Common myeloid progenitor, CD34-positive (primary cell): ENCODE results near the gene CABP1.
"Not testable (repeated sequence)": the region's sequence is repeated elsewhere in the genome, so short reads cannot be mapped to it uniquely, and the experiment has no call there.

Experiments
- CTCF ChIA-PET: fragments of 350-600 bp; sonication (Branson Sonifier 250); formaldehyde crosslinking; loops from one replicate; lab custom pipeline; 2021; ENCODE audit warnings: antibody characterized with exemption; lab: Charles Lee
- POLR2A ChIA-PET: fragments of 350-600 bp; sonication (Branson Sonifier 250); formaldehyde crosslinking; loops from one replicate; lab custom pipeline; 2021; ENCODE audit warnings: antibody characterized with exemption; lab: Charles Lee
- DNase-seq, 3 donors: peaks; one replicate each; pipeline versions ENCODE4 v3.0.0 to v3.0.0-alpha.2; 2013
- H3K27ac ChIP-seq, 2 experiments: 1 replicate in 1 of 2; 2 replicates in 1 of 2; pipeline ENCODE4 v1.7.0; 2013; ENCODE audit warnings: inconsistent platforms in 2 of 2, low read length in 2 of 2, mild to moderate bottlenecking in 2 of 2, low read depth in 1 of 2, moderate library complexity in 1 of 2; ENCODE audit not compliant: severe bottlenecking in 2 of 2, insufficient read depth in 1 of 2, poor library complexity in 1 of 2
- H3K27me3 ChIP-seq, 5 experiments: replicated peaks in 2 of 5; 1 replicate in 3 of 5; 2 replicates in 2 of 5; pipeline versions ENCODE4 v1.6.1 to v1.7.0; 2013; ENCODE audit warnings: low read length in 4 of 5, mild to moderate bottlenecking in 2 of 5, moderate library complexity in 2 of 5, inconsistent platforms in 1 of 5; ENCODE audit not compliant: insufficient read depth in 5 of 5, control insufficient read depth in 4 of 5
- H3K36me3 ChIP-seq, 4 experiments: 1 replicate in 2 of 4; 2 replicates in 2 of 4; pipeline versions ENCODE4 v1.6.1 to v1.7.0; 2013; ENCODE audit warnings: low read length in 3 of 4, control low read depth in 1 of 4, mild to moderate bottlenecking in 1 of 4; ENCODE audit not compliant: control insufficient read depth in 4 of 4, insufficient read depth in 4 of 4
- H3K4me1 ChIP-seq, 4 experiments: 1 replicate in 3 of 4; 2 replicates in 1 of 4; pipeline versions ENCODE4 v1.6.1 to v1.7.1; 2013; ENCODE audit warnings: low read length in 3 of 4, mild to moderate bottlenecking in 3 of 4, control low read depth in 1 of 4, inconsistent platforms in 1 of 4, moderate library complexity in 1 of 4; ENCODE audit not compliant: control insufficient read depth in 4 of 4, insufficient read depth in 4 of 4; ENCODE audit errors: control extremely low read depth in 1 of 4
- H3K4me3 ChIP-seq, 7 experiments: 1 replicate in 4 of 7; 2 replicates in 3 of 7; pipeline versions ENCODE4 v1.5.1 to v1.7.0; 2013; ENCODE audit warnings: mild to moderate bottlenecking in 7 of 7, low read length in 6 of 7, moderate library complexity in 6 of 7, inconsistent platforms in 2 of 7, low read depth in 2 of 7, control low read depth in 1 of 7; ENCODE audit not compliant: insufficient read depth in 4 of 7, control insufficient read depth in 1 of 7; ENCODE audit errors: extremely low read depth in 1 of 7
- H3K9me3 ChIP-seq, 5 experiments: 1 replicate in 4 of 5; 2 replicates in 1 of 5; pipeline versions ENCODE4 v1.6.1 to v1.7.1; 2013; ENCODE audit warnings: low read length in 4 of 5, mild to moderate bottlenecking in 2 of 5, inconsistent platforms in 1 of 5, low read depth in 1 of 5, moderate library complexity in 1 of 5; ENCODE audit not compliant: control insufficient read depth in 4 of 5, insufficient read depth in 2 of 5; ENCODE audit errors: control extremely low read depth in 1 of 5
- WGBS: methylation state at CpG from one replicate; pipeline ENCODE4 v1.1.5; 2013; ENCODE audit not compliant: insufficient coverage; 5-methylcytosine and 5-hydroxymethylcytosine counted together

Gene CABP1

DNA sequence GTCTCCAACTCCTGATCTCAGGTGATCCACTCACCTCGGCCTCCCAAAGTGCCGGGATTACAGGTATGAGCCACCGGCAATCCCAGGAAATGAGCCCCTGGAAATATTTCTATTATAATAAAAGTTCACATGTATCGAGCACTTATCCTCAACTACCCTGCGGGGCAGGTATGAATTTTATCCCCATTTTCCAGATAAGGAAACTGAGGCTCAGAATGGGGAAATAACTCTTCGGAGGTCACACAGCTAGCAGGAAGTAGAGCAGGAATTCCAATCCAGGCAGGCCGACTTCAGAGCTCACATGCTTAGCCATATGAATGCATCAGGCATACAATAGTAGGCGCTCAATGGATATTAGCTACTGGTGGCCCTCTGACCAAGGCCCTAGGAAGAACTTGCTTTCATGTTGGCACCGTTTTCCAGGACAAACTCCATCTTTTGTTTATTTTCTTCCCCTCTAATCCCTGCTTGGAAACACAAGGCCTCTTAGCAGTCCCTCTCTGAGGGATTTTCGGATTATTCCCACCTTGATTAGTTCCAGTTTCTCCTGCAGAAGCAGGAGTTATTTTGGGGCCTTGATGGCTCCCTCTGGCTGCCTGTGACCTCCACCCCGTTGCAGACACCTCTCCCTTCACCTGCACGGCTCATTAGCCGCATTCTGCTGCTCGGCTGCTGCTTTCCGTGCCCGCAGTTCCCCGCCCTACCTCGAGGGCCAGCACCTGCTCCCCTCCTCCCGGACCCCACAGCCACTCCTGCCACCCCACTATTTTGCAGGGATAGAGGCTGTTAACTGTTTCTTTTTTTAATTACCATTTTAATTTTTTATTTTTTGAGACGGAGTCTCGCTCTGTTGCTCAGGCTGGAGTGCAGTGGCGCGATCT lies 40.5 kb upstream of the CABP1 start:
- no peak overlapping the region for H3K4me3 ChIP-seq
- CTCF ChIA-PET: interaction anchor here (1.2 to 3.5 kb wide), 4 partner anchors 8 to 49 kb away, joined by 3 to 15 read pairs (median 4); no protein-coding TSS in a partner anchor
- H3K27ac ChIP-seq: no peak overlapping the region
- no peaks in the 10 kb centered on the region for H3K36me3 ChIP-seq
- POLR2A ChIA-PET: no interaction called here
- 97% methylated on average over 17 of the region's 23 CpGs for WGBS
- no peaks in the 10 kb centered on the region for H3K27me3 ChIP-seq
- peaks cover 2 to 28% (median 9%) of the 10 kb centered on the region in 4 experiments for H3K4me1 ChIP-seq
- no peak for DNase-seq
- no peaks in the 10 kb centered on the region for H3K9me3 ChIP-seq

DNA sequence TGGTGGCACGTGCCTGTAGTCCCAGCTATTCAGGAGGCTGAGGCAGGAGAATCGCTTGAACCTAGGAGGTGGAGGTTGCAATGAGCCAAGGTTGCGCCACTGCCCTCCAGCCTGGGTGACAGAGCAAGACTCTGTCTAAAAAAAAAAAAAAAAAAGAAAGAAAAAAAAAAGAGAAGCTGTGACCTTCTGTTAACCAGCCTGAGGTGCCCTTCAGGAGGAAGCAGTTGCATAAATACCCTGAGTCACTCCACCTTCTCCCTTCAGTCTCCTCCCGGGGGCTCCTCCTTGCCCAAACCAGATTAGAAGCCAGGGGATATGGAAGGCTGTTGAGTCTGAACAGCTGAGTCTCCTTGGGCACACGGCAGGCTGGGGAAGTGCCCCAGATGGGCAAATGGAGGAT lies 38.0 kb upstream of the CABP1 start:
- H3K9me3 ChIP-seq, H3K27ac ChIP-seq, H3K27me3 ChIP-seq, H3K36me3 ChIP-seq: not testable (repeated sequence)
- Histone ChIP-seq H3K4me1 (peaks cover 2 to 28% (median 9%) of the 10 kb centered on the region in 4 experiments), H3K4me3 (peak overlapping the region in 3 of 7 experiments; percentile 4 to 63 (median 53))
- ChIA-PET CTCF (interaction anchor here (0.6 to 3.5 kb wide), 7 partner anchors 14 to 118 kb away, joined by 3 to 15 read pairs (median 3); partner anchors contain the start of gene POP5), POLR2A (interaction anchor here (0.6 to 1.1 kb wide), 3 partner anchors 20 to 809 kb away, joined by 3 to 10 read pairs (median 3); no protein-coding TSS in a partner anchor)
- DNase-seq: peak; percentile 86 to 94 (median 93)
- 38% methylated on average over 3 of the region's 5 CpGs for whole genome bisulfite sequencing

DNA sequence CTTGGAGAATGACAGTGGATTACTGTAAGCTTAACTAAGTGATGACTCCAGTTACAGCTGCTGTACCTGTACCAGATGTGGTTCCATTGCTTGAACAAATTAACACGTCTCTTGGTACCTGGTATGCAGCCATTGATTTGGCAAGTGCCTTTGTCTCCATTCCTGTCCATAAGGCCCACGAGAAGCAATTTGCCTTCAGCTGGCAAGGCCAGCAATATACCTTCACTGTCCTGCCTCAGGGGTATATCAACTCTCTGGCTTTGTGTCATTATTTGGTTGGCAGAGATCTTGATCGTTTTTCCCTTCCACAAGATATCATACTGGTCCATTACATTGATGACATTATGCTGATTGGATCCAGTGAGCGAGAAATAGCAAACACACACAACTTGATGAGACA lies 29.9 kb upstream of the CABP1 start:
- DNase-seq: no peak
- POLR2A ChIA-PET: no interaction called here
- CTCF ChIA-PET: interaction anchor here (1.1 kb wide), 1 partner anchor 82 kb away, joined by 3 read pairs; no protein-coding TSS in a partner anchor
- 98% methylated on average over 4 of the region's 4 CpGs for WGBS
- no peaks in the 10 kb centered on the region for H3K4me1 ChIP-seq
- H3K27ac ChIP-seq: no peak overlapping the region
- no peaks in the 10 kb centered on the region for H3K36me3 ChIP-seq
- H3K4me3 ChIP-seq: no peak overlapping the region
- H3K27me3 ChIP-seq: peaks cover 0 to 2% (median 0%) of the 10 kb centered on the region in 5 experiments
- H3K9me3 ChIP-seq: no peaks in the 10 kb centered on the region

DNA sequence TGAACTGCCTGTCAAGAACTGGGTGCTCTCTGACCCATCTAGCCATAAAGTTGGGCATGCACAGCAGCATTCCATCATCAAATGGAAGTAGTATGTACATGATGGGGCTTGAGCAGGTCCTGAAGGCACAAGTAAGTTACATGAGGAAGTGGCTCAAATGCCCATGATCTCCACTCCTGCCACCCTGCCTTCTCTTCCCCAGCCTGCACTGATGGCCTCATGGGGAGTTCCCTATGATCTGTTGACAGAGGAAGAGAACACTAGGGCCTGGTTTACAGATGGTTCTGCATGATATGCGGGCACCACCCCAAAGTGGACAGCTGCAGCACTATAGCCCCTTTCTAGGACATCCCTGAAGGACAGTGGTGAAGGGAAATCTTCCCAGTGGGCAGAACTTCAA lies 28.9 kb upstream of the CABP1 start:
- CTCF ChIA-PET, H3K27me3 ChIP-seq, H3K9me3 ChIP-seq, DNase-seq, POLR2A ChIA-PET, H3K4me3 ChIP-seq, H3K4me1 ChIP-seq, H3K36me3 ChIP-seq, H3K27ac ChIP-seq: not testable (repeated sequence)
- 86% methylated on average over 1 of the region's 1 CpG for WGBS

DNA sequence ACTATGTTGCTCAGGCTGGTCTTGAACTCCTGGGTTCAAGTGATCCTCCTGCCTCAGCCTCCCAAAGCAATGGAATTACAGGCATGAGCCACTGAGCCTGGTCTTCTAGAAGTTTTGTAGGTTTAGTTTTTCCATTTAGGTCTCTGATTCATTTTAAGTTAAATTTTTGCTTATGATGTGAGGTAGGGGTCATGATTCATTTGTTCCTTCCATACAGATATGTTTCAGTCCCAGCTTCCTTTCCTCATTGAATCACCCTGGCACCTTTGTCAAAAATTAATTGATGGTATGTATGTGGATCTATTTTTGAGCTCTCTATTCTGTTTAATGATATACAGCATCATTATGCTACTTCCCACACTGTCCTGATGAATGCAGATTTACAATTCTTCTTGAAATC lies 25.6 kb upstream of the CABP1 start:
- ChIA-PET POLR2A (no interaction called here), CTCF (interaction anchor here (0.6 kb wide), 1 partner anchor 34 kb away, joined by 4 read pairs; no protein-coding TSS in a partner anchor)
- no peak for DNase-seq
- Histone ChIP-seq H3K27me3 (peaks cover 0 to 11% (median 6%) of the 10 kb centered on the region in 5 experiments), H3K4me3 (no peak overlapping the region), H3K9me3 (no peaks in the 10 kb centered on the region), H3K36me3 (no peaks in the 10 kb centered on the region), H3K27ac (no peak overlapping the region), H3K4me1 (no peaks in the 10 kb centered on the region)

DNA sequence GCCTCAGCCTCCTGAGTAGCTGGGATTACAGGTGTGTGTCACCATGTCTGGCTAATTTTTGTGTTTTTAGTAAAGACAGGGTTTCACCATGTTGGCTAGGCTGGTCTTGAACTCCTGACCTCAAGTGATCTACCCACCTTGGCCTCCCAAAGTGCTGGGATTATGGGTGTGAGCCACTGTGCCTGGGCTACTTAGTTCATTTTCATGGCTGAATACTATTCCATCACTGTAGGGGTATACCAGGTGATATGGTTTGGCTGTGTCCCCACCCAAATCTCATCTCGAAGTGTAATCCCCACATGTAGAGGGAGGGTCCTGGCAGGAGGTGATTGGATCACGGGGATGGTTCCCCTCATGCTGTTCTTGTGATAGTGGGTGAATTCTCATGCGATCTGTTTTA lies 23.2 kb upstream of the CABP1 start:
- H3K27me3 ChIP-seq: peaks cover 0 to 13% (median 9%) of the 10 kb centered on the region in 5 experiments
- POLR2A ChIA-PET, DNase-seq, CTCF ChIA-PET, H3K4me1 ChIP-seq, H3K27ac ChIP-seq, H3K9me3 ChIP-seq, H3K36me3 ChIP-seq, H3K4me3 ChIP-seq: not testable (repeated sequence)
- WGBS: no CpG with 5 or more reads among the region's 3 CpGs

DNA sequence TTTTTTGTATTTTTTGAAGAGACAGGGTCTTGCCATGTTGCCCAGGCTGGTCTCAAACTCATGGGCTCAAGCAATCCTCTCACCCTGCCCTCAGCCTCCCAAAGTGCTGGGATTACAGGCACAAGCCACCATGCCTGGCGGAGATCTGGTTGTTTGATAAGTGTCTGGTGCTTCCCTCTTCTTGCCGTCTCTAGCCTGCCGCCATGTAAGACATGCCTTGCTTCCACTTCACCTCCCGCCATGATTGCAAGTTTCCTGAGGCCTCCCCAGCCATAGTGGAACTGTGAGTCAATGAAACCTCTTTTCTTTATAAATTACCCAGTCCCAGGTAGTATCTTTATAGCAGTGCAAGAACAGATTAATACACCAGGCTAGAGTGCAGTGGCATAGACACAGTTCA lies 22.7 kb upstream of the CABP1 start:
- H3K9me3 ChIP-seq, H3K27ac ChIP-seq, POLR2A ChIA-PET, H3K4me1 ChIP-seq, H3K4me3 ChIP-seq, CTCF ChIA-PET, DNase-seq, H3K36me3 ChIP-seq: not testable (repeated sequence)
- H3K27me3 ChIP-seq: peaks cover 0 to 13% (median 9%) of the 10 kb centered on the region in 5 experiments
- WGBS: 93% methylated on average over 4 of the region's 4 CpGs
